ENCODE measurements around the gene HRH1. TPM values are rescaled to one million over a fixed set of nuclear protein-coding genes. Genes with fewer than 3 reads are reported as not detected.
"Not testable (repeated sequence)": the region's sequence is repeated elsewhere in the genome, so short reads cannot be mapped to it uniquely, and the experiment has no call there.

Gene HRH1
- 10 to 100 TPM in 1 of 4 donors, 1 to 10 TPM in 3; 3.7 to 15.9 (median 5.9) TPM for total RNA-seq

GRCh38 chr3:11154036-11154952 lies at the start of gene HRH1:
Gene HRH1 (plus strand): TSS chr3:11154493. CDS start chr3:11259038, 104,545 bp downstream.
- peak within 1 kb of the TSS; percentile 61 to 72 (median 70) for H3K27ac ChIP-seq (replicated peaks in 1 of 4)
- H3K4me1 ChIP-seq = peaks cover 7 to 41% (median 35%) of the 10 kb centered on the region in 4 donors
- intact Hi-C loops (cut with DNase I) = loop anchor here (5.0 kb wide), 1 partner anchor 62 kb away; no protein-coding TSS in a partner anchor
- no peak for TF ChIP-seq CTCF (IDR thresholded peaks at IDR 0.05)
- no peak for DNase-seq (ENCODE audit: extremely low spot score)
- H3K36me3 ChIP-seq = no peaks in the 10 kb centered on the region
- 5% methylated on average over 14 of the region's 98 CpGs for WGBS
- no peaks in the 10 kb centered on the region for H3K9me3 ChIP-seq
- H3K4me3 ChIP-seq = peak within 1 kb of the TSS; percentile 57 to 79 (median 64)
- peaks cover 0 to 21% (median 0%) of the 10 kb centered on the region in 4 donors for H3K27me3 ChIP-seq

- DNase-seq (ENCODE audit: extremely low spot score); H3K4me3 ChIP-seq; H3K27ac ChIP-seq (replicated peaks in 1 of 4); intact Hi-C loops (cut with DNase I); H3K9me3 ChIP-seq; H3K36me3 ChIP-seq; H3K27me3 ChIP-seq; H3K4me1 ChIP-seq: not testable (repeated sequence)
- 95% methylated on average over 2 of the region's 2 CpGs for WGBS
These were observed 41.0 kb upstream of the HRH1 start for GRCh38 chr3:11113316-11113715.

GRCh38 chr3:11115548-11115947 lies 38.7 kb upstream of the HRH1 start:
- 79% methylated on average over 3 of the region's 3 CpGs for WGBS
- intact Hi-C loops (cut with DNase I) = no loop called here

GRCh38 chr3:11116336-11117059 lies 37.8 kb upstream of the HRH1 start:
- TF ChIP-seq POLR2A (IDR thresholded peaks at IDR 0.05; ENCODE audit: low read depth) (no peak), CTCF (IDR thresholded peaks at IDR 0.05) (no peak)
- Histone ChIP-seq H3K9me3 (peaks cover 0 to 4% (median 0%) of the 10 kb centered on the region in 4 donors), H3K27me3 (no peaks in the 10 kb centered on the region), H3K4me3 (no peak overlapping the region), H3K4me1 (peaks cover 0 to 7% (median 0%) of the 10 kb centered on the region in 4 donors), H3K36me3 (no peaks in the 10 kb centered on the region), H3K27ac (replicated peaks in 1 of 4) (no peak overlapping the region)
- 93% methylated on average over 8 of the region's 8 CpGs for WGBS
- DNase-seq (ENCODE audit: extremely low spot score) = peak; percentile 80
- intact Hi-C loops (cut with DNase I) = no loop called here

More at GRCh38 chr3:11115548-11115947, 38.7 kb upstream of the HRH1 start:
- no peaks in the 10 kb centered on the region for H3K36me3 ChIP-seq
- no peak overlapping the region for H3K4me3 ChIP-seq
- peaks cover 0 to 7% (median 0%) of the 10 kb centered on the region in 4 donors for H3K4me1 ChIP-seq
- H3K27ac ChIP-seq (replicated peaks in 1 of 4) = no peak overlapping the region
- TF ChIP-seq POLR2A (IDR thresholded peaks at IDR 0.05; ENCODE audit: low read depth) = no peak
- no peak for TF ChIP-seq EP300 (IDR thresholded peaks at IDR 0.05)
- TF ChIP-seq POLR2AphosphoS5 (IDR thresholded peaks at IDR 0.05) = no peak
- TF ChIP-seq CTCF (IDR thresholded peaks at IDR 0.05) = no peak
- no peak for DNase-seq (ENCODE audit: extremely low spot score)
- peaks cover 0 to 4% (median 0%) of the 10 kb centered on the region in 4 donors for H3K9me3 ChIP-seq
- no peaks in the 10 kb centered on the region for H3K27me3 ChIP-seq

GRCh38 chr3:11117591-11117990 lies 36.7 kb upstream of the HRH1 start:
- TF ChIP-seq POLR2AphosphoS5 (IDR thresholded peaks at IDR 0.05) = no peak
- TF ChIP-seq EP300 (IDR thresholded peaks at IDR 0.05) = no peak
- no peak for TF ChIP-seq POLR2A (IDR thresholded peaks at IDR 0.05; ENCODE audit: low read depth)
- TF ChIP-seq CTCF (IDR thresholded peaks at IDR 0.05) = no peak
- 82% methylated on average over 6 of the region's 10 CpGs for WGBS

More at GRCh38 chr3:11117591-11117990, 36.7 kb upstream of the HRH1 start:
- Histone ChIP-seq H3K4me3 (no peak overlapping the region), H3K27ac (replicated peaks in 1 of 4) (no peak overlapping the region), H3K4me1 (peaks cover 0 to 7% (median 0%) of the 10 kb centered on the region in 4 donors), H3K27me3 (no peaks in the 10 kb centered on the region), H3K9me3 (peaks cover 0 to 4% (median 2%) of the 10 kb centered on the region in 4 donors), H3K36me3 (no peaks in the 10 kb centered on the region)
- DNase-seq (ENCODE audit: extremely low spot score) = peak; percentile 53
- intact Hi-C loops (cut with DNase I) = no loop called here

Data from esophagus muscularis mucosa (tissue), 4 donors.